GM10248 (cell line): ENCODE data around the gene ORM1.

Experiments
- CTCF ChIA-PET: fragments of 300-600 bp; sonication (Branson Sonifier 250); formaldehyde crosslinking; extraction: SDS; loops from one replicate; lab custom pipeline; 2021; ENCODE audit warnings: antibody characterized with exemption; lab: Yijun Ruan, JAX
- POLR2A ChIA-PET: fragments of 350-650 bp; sonication (Branson Sonifier 250); formaldehyde crosslinking; extraction: SDS; loops from one replicate; lab custom pipeline; 2020; ENCODE audit warnings: antibody characterized with exemption; lab: Yijun Ruan, JAX
- DNase-seq: peaks from one replicate; pipeline ENCODE4 v3.0.0; 2012; ENCODE audit errors: extremely low spot score
- TF ChIP-seq, protein P1 (sequence below): IDR thresholded peaks from 2 replicates; pipeline ENCODE4 v1.5.1; 2012; ENCODE audit warnings: mild to moderate bottlenecking, low read depth; ENCODE audit errors: extremely low read depth, missing control alignments, control extremely low read depth

The ORM1 gene

GRCh38 chr9:114304416-114305188 lies 18.3 kb upstream of the ORM1 start:
- ChIA-PET POLR2A (no interaction called here), CTCF (interaction anchor here (0.8 to 1.6 kb wide), 6 partner anchors 10 to 227 kb away, joined by 3 to 7 read pairs (median 4); no protein-coding TSS in a partner anchor)
- no peak for DNase-seq
- TF ChIP-seq, protein P1, sequence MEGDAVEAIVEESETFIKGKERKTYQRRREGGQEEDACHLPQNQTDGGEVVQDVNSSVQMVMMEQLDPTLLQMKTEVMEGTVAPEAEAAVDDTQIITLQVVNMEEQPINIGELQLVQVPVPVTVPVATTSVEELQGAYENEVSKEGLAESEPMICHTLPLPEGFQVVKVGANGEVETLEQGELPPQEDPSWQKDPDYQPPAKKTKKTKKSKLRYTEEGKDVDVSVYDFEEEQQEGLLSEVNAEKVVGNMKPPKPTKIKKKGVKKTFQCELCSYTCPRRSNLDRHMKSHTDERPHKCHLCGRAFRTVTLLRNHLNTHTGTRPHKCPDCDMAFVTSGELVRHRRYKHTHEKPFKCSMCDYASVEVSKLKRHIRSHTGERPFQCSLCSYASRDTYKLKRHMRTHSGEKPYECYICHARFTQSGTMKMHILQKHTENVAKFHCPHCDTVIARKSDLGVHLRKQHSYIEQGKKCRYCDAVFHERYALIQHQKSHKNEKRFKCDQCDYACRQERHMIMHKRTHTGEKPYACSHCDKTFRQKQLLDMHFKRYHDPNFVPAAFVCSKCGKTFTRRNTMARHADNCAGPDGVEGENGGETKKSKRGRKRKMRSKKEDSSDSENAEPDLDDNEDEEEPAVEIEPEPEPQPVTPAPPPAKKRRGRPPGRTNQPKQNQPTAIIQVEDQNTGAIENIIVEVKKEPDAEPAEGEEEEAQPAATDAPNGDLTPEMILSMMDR = no peak

- POLR2A ChIA-PET = no interaction called here
- TF ChIP-seq, protein P1 = no peak
- DNase-seq = no peak
- CTCF ChIA-PET = interaction anchor here (2.0 kb wide), 1 partner anchor 226 kb away, joined by 10 read pairs; no protein-coding TSS in a partner anchor
Observed at GRCh38 chr9:114307899-114308267, 15.0 kb upstream of the ORM1 start.

GRCh38 chr9:114308361-114308950 lies 14.4 kb upstream of the ORM1 start:
- ChIA-PET CTCF (interaction anchor here (1.6 to 2.0 kb wide), 2 partner anchors 224 to 226 kb away, joined by 8 to 10 read pairs; no protein-coding TSS in a partner anchor), POLR2A (no interaction called here)
- TF ChIP-seq, protein P1 = no peak
- DNase-seq = no peak

GRCh38 chr9:114309096-114309495 lies 13.8 kb upstream of the ORM1 start:
- no peak for DNase-seq
- ChIA-PET POLR2A (no interaction called here), CTCF (interaction anchor here (1.6 to 2.0 kb wide), 2 partner anchors 225 to 227 kb away, joined by 8 to 10 read pairs; no protein-coding TSS in a partner anchor)
- TF ChIP-seq, protein P1 = no peak

DNA sequence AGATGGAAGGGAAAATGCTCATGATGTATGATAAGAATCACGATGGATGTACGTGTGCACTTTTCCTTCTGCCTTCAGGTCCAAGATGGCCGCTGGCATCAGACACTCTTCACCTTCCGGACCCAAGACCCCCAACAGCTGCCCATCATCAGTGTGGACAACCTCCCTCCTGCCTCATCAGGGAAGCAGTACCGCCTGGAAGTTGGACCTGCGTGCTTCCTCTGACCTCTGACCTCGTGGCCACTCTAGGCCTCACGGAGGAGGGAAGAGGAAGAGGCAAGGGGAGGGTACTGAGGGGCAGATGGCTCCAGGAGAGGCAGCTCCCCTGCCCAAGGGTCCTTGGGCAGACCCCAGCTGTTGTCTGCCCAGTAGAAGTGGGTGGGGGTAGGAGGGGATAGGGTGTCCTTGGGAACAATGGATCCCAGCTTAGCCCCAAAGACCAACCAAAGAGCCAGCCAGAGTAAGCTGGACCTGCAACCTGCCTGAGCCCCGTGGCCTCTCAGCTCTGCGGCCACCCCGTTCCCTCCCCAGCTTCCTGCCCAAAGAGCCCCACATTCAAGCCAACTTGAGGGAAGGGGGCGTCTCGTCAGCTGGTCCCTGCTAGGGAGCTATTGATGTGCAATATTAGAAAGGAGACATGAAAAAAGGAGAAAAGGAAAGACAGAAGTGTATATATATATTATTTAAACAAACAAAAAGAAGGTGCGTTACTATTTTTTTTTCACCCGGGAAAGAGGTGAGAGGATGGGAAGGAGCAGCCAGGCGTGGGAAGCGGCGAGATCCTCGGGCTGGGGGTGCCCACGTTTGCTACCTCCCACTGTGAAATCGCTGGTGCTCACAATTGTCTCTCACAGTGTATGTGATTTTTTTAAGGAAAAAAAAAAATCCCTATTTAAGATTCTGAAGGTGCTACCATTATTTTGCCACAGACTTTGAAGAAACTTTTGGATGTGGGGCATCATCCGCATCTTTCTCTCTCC lies 12.1 kb upstream of the ORM1 start:
- no peak for DNase-seq
- TF ChIP-seq, protein P1 = no peak
- ChIA-PET POLR2A (no interaction called here), CTCF (interaction anchor here (0.9 to 1.4 kb wide), 2 partner anchors 20 to 229 kb away, joined by 3 read pairs; no protein-coding TSS in a partner anchor)
